HG03558 (cell line): ENCODE results near the gene ZNF614.
"Not testable (repeated sequence)": the region's sequence is repeated elsewhere in the genome, so short reads cannot be mapped to it uniquely, and the experiment has no call there.

Experiments
- ATAC-seq: cut with Tn5 transposase; IDR thresholded peaks from one replicate; pipeline ENCODE4 v1.9.1; 2021; ENCODE audit warnings: moderate number of reproducible peaks; ENCODE audit not compliant: unreplicated experiment; ENCODE audit errors: extremely low read depth

ZNF614 gene

DNA sequence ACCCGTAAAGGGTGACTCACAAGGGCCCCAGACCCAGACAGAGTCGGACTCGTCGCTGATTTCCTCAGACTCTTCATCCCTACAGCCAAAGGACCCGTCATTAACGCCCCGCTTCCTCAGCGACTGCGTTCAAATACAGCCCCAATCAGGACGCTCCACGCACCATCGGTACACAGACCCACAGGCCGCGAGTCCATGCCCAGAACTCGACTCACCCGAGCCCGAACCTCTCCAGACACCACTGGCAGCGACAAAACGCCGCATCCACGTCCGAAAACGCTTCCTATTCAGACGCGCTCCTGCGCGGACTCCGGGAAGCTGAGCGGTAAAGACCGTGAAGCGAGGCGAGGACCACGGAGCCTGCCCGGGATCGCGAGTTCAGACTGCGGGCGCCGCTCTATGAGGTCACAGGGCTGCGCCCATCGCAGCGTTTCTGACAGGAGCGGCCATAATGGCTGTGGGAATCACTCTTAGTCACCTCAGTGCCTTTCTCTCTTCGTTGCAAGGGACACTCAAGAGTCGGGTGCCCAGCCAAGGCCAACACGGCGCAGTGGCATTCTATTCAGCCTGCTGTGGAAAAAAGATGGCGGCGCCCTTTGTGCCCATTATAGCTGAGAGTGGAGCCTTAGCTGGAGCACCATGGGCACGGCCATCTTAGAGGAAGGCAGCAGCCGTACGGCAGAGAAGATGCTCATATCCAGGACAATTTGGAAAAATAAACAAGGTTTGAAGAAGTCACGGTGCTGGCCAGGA is at the start of gene ZNF614:
Gene ZNF614, minus strand, starts transcription at position 353 of the 753 bp plus-strand sequence. CDS start 2,634 bp downstream, outside the sequence.
- peak; percentile 38 for ATAC-seq

DNA sequence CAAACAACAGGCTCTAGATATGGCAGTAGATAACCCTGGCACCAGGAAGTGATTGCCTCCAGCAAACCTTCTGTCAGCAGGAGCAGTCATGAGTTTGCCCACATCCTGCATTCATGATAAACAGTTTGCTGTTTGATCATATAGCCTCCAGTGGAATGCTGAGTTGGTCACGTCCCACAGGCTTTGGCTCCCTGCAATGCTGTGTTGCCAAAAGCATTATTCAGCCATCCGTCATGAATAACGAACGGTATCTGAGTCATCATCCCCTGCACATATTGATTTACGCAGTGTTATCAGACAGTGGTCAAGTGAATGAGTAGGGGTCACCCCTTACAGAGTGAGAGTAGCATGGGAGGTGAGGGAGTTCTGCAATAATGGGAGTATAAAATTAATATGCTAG is 42.3 kb upstream of the ZNF614 start:
- no peak for ATAC-seq

DNA sequence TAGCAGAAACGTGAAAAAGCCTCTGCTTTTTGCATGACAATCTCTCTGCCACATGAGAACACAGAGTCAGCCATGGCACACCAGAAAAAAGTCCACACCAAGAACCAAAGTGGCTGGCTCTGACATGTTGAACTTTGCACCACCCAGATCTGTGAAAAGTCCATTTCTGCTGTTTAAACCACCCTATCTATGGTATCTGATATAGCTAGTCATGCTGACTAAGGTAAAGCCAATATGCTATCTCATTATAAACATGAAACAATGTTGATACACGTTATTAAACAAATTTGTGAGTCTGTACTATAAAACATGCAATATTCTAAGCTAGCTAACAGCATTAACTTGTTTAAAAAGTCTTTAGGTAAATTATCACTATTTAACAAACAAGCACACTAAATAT is 41.5 kb upstream of the ZNF614 start:
- no peak for ATAC-seq

DNA sequence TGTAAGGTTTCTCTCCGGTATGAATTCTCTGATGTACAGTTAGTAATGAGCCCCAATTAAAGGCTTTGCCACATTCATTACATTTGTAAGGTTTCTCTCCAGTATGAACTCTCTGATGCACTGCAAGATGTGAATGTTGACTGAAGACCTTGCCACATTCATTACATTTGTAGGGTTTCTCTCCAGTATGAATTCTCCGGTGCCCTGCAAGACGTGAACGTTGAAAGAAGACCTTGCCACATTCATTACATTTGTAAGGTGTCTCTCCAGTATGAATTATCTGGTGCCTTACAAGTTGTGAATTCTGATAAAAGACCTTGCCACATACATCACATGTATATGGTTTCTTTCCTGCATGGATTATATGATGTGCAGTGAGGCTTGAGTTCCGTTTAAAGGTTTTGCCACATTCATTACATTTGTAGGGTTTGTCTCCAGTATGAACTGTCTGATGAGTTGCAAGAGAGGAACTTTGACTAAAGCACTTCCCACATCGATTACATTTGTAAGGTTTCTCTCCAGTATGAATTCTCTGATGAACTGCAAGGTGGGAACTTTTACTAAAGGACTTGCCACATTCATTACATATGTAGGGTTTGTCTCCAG is 38.2 kb upstream of the ZNF614 start:
- no peak for ATAC-seq

DNA sequence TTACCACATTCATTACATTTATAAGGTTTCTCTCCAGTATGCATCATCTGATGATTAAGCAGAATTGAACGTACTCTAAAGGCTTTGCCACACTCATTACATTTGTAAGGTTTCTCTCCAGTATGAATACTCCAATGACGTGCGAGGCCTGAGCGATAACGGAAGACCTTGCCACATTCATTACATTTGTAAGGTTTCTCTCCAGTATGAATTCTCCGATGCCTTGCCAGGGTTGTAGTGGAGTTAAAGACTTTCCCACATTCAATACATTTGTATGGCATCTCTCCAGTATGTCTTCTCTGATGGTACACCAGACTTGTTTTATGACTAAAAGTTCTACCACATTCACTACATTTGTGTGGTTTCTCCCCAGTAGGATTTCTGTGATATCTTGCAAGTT is 37.2 kb upstream of the ZNF614 start:
- no peak for ATAC-seq

DNA sequence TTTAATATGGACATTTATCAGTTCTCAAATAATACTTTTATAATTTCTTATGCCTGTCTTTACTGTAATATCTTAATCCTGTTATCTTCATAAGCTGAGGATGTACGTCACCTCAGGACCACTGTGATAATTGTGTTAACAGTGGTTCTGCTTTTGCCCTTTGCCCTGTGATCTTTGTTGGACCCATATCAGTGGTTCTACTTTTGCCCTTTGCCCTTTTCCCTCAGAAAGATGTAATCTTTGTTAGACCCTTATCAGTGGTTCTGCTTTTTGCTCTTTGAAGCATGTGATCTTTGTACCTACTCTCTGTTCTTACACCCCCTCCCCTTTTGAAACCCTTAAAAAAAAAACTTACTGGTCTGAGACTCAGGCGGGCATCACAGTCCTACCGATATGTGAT is 28.3 kb upstream of the ZNF614 start:
- not testable (repeated sequence) for ATAC-seq

DNA sequence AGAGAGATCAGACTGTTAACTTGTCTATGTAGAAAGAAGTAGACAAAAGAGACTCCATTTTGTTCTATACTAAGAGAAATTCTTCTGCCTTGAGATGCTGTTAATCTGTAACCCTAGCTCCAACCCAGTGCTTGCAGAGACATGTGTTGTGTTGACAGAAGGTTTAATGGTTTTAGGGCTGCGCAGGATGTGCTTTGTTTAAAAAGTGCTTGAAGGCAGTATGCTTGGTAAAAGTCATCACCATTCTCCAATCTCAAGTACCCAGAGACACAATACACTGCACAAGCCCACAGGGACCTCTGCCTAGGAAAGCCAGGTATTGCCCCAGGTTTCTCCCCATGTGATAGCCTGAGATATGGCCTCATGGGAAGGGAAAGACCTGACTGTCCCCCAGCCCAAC is 23.6 kb upstream of the ZNF614 start:
- not testable (repeated sequence) for ATAC-seq

DNA sequence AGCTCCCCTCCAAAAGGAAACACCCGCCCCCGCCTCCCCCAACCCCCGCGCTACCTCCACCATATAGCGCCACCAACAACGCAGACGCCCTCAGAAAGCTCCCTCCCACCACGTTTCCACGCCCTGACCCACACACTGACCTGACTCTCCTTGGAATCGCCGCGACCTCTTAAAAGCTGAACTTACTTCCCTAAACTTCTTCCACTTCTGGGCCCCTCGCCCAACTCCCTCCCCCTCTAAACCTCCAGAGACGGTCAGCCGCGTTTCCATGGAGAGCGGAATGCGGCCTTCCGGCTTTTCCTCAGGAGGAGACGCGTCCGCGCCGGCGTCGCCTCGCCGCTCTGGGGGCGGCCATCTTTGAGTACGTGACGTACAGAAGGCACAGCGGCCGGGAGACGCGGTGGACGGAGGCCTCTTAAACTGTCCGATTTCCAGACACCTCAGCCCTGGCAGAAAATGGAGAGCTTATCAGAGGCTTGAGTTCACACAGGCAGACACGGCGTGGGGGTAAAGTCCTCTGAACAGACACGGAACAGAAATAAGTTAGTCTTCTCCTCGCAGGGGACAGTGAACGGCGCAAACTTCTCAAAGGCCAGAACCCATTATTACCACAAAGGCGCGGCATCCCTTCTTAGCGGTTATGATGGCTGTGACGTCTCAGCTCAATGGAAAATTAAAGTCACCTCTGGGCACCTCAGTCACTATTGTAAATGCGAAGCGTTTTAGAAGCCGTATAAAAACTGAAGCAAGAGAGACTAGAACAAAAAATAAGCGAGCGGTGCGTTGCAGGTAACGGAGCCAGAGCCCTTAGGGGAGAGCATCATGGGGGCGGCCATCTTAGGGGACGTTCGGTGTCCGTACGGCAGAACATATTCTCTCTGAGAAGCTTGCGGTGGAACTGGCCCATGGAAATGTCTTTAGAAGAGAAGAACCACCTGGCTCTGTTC is 20.6 kb upstream of the ZNF614 start, which contains the start of gene ZNF432:
Gene ZNF432, minus strand, starts transcription at position 284 of the 947 bp plus-strand sequence. CDS start 1,970 bp downstream, outside the sequence.
- peak; percentile 51 for ATAC-seq

DNA sequence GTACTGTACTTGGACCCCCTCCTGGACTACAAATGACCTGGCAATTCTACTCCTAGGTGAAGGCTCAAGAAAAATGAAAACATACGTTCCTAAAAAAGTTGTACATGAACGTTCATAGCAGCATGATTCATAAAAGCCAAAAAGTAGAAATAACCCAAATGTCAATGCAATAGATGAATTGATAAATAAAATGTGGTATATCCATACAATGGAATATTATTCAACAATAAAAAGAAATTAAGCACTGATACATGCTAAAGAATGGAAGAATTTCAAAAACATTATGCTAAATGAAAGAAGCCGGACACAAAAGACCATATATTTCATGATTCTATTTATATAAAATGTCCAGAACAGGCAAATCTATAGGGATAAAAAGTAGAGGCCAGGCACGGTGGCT is 11.0 kb upstream of the ZNF614 start:
- ATAC-seq = no peak

DNA sequence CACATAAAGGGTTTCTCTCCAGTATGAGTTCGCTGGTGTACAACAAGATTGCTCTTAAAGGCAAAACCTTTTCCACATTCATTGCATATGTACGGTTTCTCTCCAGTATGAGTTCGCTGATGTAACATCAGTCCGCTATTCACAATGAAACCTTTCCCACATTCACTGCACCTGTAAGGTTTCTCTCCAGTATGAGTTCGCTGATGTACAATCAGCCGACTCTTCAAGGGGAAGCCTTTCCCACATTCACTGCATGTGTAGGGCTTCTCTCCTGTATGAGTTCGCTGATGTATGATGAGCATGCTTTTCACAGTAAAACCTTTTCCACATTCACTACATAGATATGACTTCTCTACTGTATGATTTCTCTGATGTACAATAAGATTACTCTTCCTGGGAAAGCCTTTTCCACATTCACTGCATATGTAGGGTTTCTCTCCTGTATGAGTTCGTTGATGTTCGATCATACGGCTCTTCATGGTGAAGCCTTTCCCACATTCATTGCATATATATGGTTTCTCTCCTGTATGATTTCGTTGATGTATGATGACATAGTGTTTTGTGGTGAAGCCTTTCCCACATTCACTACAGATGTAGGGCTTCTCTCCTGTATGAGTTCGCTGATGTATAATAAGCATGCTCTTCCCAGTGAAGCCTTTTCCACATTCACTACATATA is 6.0 kb upstream of the ZNF614 start:
- no peak for ATAC-seq

DNA sequence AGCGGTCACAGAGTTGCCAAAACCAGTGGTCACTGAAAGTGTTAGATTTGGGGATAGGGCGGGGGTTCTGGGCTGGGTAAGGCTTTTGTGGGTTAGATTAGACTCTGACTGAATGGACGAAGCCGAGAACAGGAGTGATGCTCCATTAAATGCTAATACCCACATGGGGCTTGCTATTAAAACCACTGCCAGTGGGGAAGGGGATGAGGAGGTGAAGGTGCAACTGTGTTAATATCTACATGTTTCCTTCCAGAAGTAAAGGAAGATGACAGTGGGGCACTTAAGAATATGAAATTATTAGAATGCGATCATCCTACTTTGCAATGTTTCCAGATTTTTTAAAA is 573 bp upstream of the ZNF614 start:
- no peak for ATAC-seq

DNA sequence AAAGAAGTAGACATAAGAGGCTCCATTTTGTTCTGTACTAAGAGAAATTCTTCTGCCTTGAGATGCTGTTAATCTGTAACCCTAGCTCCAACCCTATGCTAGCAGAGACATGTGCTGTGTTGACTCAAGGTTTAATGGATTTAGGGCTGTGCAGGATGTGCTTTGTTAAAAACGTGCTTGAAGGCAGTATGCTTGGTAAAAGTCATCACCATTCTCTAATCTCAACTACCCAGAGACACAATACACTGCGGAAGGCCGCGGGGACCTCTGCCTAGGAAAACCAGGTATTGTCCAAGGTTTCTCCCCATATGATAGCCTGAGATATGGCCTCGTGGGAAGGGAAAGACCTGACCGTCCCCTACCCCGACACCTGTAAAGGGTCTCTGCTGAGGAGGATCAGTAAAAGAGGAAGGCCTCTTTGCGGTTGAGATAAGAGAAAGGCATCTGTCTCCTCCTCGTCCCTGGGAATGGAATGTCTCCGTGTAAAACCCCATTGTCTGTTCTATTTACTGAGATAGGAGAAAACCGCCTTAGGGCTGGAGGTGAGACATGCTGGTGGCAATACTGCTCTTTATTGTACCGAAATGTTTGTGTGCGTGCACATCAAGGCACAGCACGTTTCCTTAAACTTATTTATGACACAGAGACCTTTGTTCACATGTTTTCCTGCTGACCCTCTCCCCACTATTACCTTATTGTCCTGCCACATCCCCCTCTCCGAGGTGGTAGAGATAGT is 1.8 kb downstream of the ZNF614 start:
- ATAC-seq = not testable (repeated sequence)

DNA sequence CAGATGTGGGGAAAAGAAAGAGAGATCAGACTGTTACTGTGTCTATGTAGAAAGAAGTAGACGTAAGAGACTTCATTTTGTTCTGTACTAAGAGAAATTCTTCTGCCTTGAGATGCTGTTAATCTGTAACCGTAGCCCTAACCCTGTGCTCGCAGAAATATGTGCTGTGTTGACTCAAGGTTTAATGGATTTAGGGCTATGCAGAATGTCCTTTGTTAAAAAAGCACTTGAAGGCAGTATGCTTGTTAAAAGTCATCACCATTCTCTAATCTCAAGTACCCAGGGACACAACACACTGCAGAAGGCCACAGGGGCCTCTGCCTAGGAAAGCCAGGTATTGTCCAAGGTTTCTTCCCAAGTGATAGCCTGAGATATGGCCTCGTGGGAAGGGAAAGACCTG is 3.7 kb downstream of the ZNF614 start:
- not testable (repeated sequence) for ATAC-seq

DNA sequence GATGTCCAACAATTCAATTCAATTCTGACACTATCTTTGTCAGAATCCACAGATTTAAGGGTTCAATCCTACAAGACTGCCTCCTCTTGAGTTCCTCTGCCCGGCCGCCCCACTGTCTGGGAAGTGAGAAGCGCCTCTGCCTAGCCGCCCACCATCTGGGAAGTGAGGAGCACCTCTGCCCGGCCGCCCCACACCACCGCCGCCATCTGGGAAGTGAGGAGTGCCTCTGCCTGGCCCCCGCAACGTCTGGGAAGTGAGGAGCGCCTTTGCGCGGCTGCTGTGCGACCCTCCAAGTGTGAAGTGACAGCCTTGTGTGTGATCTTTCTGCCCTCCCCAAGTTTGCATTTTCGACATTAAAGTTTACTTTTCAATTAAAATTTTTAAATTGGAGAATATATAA is 6.0 kb downstream of the ZNF614 start:
- ATAC-seq = no peak

DNA sequence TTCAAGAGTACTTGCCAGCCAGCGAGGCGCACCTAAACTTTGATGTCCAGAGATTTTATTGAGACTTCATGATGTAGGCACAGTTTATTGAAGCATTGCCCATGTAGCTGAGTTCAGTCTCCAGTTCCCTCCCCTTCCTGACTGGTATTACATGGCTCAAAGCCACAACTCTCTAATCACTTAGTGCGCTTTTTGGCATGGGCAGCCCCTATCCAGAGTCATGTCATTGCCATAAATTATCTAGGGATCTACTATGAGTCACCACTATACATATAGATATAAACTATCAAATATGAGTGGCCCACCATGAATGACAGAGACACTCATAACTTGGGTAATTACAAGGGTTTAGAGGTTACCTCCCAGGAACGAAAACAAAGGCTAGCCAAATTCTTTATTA is 7.7 kb downstream of the ZNF614 start:
- no peak for ATAC-seq

DNA sequence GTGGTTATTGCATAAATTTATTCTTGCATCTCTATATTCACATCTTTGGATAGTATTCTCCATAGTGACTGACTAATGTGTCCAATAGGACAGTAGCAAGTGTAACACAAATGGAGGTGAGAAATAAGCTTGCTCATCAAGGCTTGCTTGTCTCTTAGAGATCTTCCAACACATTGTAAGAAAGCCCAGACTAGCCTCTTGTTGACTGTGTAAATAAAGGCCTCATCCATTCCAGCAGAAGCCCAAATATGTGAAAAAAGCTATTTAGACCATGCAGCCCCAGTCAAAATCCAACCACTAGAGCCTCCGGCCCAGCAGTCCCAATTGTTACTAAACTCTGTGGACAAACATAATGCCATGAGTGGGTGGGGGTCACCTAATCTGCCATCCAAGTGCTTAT is 17.5 kb downstream of the ZNF614 start:
- ATAC-seq = no peak

DNA sequence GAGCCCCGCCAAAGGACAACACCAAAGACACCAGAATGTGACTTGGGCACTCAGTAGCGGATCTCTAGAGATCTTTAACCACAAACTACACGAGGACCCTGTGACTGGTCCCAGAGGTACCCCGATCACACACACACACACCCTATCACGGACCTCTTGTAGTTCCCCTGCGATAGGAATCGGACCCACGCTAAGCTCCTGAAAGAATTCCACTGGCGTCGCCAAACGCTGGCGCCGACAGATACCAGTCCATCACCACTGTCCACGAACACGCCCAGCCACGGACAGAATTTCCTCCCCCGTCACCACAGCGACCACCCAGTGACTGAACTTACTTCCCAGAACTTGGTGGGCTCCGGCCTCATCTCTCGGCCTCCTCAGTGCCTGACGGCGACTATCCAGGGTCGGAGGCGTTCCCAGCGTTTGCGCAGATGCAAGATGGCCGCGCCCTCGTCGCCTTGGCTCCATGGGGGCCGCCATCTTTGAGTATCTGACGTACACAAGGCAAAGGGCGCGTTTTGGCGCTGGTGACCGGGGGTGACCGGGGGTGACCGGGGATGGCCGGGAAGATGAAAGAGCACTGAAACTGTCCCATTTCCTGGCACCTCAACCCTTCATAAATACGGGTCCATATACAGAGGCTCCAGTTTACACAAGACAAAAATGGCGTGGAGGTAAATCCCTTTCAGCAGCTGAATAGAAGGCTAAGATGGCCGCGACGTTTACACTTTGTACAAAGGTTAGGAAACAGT is 20.2 kb downstream of the ZNF614 start, which contains the start of gene ZNF615:
Gene ZNF615, minus strand, starts transcription at position 406 of the 752 bp plus-strand sequence. CDS start 4,500 bp downstream, outside the sequence.
- ATAC-seq = peak; percentile 85

DNA sequence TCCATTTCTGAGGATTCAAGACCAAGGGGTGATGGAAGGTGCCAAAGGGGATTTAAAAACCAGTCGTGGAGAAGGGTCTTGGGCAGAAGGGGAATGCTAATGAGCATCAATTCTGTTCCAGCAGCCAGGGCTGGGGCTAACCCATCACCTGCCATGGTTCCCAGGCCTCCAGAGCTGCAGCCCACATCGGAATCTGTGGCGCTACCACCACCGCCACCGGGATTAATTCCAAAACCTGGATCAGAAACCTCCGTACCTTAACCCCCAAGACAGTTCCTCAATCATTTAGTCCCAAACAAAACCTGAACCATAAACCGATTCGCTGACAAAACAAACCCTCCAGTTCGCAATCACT is 20.8 kb downstream of the ZNF614 start:
- no peak for ATAC-seq
